ENCODE results near the gene APBB3.
"Not testable (repeated sequence)": the region's sequence is repeated elsewhere in the genome, so short reads cannot be mapped to it uniquely, and the experiment has no call there.

The APBB3 gene, protein sequence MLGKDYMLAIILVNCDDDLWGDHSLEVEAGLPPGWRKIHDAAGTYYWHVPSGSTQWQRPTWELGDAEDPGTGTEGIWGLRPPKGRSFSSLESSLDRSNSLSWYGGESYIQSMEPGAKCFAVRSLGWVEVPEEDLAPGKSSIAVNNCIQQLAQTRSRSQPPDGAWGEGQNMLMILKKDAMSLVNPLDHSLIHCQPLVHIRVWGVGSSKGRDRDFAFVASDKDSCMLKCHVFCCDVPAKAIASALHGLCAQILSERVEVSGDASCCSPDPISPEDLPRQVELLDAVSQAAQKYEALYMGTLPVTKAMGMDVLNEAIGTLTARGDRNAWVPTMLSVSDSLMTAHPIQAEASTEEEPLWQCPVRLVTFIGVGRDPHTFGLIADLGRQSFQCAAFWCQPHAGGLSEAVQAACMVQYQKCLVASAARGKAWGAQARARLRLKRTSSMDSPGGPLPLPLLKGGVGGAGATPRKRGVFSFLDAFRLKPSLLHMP

DNA sequence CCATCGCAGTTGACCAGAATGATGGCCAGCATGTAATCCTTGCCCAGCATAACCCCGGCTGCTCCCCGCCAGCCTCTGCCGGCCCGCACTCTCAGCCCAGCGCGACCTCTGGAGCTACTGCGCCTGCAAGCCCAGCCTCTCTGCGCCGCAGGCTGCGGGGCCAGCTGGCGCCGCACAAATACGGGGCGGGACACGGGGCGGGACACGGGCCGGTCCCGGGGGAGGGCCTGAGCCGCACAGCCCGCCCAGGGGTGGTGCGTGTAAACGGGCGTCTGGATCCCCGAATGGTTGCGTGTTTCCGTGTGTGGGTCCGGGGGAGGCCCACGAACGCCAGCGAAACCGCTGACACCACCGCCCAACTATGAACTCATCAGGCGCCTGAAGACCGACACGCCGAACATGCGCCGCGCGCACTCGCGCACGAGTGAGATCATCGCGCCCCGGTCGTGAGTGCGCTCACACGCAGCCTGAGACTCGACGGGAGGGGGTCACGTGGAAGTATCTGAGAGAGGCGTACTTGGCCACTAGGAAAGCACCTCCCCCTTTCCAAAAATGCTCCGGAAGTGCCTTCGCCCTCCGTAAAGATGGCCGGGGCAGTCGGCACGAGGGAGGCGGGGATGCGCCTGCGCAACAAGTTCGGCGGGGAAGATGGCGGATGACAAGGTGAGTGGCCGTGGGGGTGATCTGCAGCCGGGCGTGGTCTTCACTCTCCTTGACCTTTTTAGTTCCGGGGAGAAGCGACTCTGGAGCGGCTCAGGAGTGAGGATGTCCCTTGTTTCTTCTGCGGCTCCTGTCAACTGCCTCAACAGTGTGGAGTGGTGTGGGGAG is at the start of gene APBB3, which contains the start of gene SLC35A4:
TSS of gene APBB3 (minus strand) at position 403 of the 828 bp plus-strand sequence. CDS start at position 50, 353 bp downstream.
TSS of gene SLC35A4 (plus strand) at position 633 of the 828 bp plus-strand sequence. CDS start 2,342 bp downstream, outside the sequence.
- peak; percentile 97 for DNase-seq (ENCODE audit: low spot score)

- no peak for DNase-seq (ENCODE audit: low spot score)
Observed at GRCh38 chr5:140611020-140611521, 46.7 kb upstream of the APBB3 start.

DNA sequence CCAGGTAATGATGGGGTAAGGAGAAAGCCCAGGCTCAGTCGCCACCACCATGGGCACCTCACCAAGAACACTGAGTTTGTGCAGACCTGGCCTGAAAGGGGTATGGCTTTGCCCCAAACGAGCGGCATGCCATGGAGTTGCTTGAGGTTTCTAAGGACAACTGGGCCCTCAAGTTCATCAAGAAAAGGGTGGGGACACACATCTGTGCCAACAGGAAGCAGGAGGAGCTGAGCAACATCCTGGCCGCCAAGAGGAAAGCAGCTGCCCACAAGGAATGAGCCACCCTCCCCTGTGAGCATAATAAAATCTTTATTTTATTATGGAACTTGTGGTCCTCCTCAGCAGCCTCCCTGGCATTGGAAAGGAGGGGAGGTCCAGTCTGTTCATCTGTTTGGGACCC is 44.7 kb upstream of the APBB3 start:
- no peak for DNase-seq (ENCODE audit: low spot score)

GRCh38 chr5:140608722-140609121 is 44.3 kb upstream of the APBB3 start:
- no peak for DNase-seq (ENCODE audit: low spot score)

DNA sequence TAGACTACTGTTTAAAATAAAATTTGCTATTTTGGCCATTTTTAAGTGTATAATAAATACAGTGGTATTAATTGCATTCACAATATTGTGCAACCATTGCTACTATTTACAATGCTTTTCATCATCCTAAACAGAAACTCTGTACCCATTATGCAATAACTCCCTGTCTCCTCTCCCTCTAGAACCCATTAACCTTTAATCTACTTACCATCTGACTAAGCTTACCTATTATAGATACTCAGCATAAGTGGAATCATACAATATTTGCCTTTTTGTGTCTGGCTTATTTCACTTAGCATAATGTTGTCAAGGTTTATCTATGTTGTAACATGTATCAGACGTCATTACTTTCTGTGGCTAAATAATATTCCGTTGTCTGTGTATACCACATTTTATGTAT is 42.6 kb upstream of the APBB3 start:
- DNase-seq (ENCODE audit: low spot score): no peak

- no peak for DNase-seq (ENCODE audit: low spot score)
Observed at GRCh38 chr5:140605879-140606278, 41.5 kb upstream of the APBB3 start.

DNA sequence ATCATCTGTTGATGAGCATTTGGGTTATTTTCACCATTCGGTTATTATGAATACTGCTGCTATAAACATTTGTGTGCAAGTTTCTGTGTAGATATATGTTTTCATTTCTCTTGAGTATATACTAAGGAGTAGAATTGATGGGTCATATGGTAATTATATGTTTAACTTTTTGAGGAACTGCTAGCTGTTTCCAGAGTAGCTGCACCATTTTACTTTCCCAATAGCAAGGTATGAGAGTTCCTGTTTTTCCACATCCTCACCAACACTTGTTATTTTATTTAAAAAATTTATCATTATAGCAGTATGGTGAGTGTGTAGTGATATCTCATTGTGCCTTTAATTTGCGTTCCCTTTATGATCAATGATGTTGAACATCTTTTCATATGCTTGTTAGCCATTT is 39.3 kb upstream of the APBB3 start:
- no peak for DNase-seq (ENCODE audit: low spot score)

- not testable (repeated sequence) for DNase-seq (ENCODE audit: low spot score)
Observed at GRCh38 chr5:140603446-140603698, 39.0 kb upstream of the APBB3 start.

DNA sequence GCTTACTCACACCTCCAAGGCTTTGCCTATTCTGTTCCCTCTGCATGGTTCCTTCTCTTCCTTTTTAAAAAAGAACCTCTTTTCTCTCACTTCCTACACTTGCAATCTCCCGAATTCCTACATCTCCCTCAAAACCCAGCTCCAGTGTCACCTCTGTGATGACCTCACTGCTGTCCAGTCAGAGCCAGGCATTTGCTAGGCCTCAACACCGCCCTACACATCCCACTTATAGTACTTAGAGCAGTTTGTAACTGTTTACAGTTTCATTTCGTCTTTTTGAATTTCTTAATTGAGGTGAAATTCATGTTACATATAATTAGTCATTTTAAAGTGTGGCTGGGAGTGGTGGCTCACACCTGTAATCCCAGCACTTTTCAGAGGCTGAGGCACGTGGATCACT is 37.7 kb upstream of the APBB3 start:
- DNase-seq (ENCODE audit: low spot score): no peak

GRCh38 chr5:140600096-140600495 is 35.7 kb upstream of the APBB3 start:
- DNase-seq (ENCODE audit: low spot score): no peak

DNA sequence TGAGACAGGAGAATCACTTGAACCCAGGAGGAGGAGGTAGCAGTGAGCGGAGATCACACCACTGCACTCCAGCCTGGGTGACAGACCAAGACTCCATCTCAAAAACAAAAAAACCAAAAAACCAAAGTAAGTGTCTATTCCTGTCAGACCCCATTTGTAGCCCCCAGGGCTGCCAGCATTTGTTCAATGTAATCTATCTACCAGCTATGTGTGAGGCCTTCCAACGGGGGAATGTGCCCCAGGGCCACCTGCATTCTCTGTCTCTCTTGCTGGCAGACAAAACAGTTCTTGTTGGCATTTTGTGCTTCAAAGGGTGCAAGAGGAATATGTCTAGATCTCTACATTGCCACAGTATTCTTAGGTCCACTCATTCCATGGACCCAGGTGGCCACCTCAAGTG is 34.4 kb upstream of the APBB3 start:
- no peak for DNase-seq (ENCODE audit: low spot score)

GRCh38 chr5:140596321-140596741 is 31.9 kb upstream of the APBB3 start:
- no peak for DNase-seq (ENCODE audit: low spot score)

- no peak for DNase-seq (ENCODE audit: low spot score)
Observed at GRCh38 chr5:140595538-140596300, 31.3 kb upstream of the APBB3 start.

- DNase-seq (ENCODE audit: low spot score): no peak
Observed at GRCh38 chr5:140594169-140594568, 29.8 kb upstream of the APBB3 start.

- not testable (repeated sequence) for DNase-seq (ENCODE audit: low spot score)
Observed at GRCh38 chr5:140593070-140593469, 28.7 kb upstream of the APBB3 start.

DNA sequence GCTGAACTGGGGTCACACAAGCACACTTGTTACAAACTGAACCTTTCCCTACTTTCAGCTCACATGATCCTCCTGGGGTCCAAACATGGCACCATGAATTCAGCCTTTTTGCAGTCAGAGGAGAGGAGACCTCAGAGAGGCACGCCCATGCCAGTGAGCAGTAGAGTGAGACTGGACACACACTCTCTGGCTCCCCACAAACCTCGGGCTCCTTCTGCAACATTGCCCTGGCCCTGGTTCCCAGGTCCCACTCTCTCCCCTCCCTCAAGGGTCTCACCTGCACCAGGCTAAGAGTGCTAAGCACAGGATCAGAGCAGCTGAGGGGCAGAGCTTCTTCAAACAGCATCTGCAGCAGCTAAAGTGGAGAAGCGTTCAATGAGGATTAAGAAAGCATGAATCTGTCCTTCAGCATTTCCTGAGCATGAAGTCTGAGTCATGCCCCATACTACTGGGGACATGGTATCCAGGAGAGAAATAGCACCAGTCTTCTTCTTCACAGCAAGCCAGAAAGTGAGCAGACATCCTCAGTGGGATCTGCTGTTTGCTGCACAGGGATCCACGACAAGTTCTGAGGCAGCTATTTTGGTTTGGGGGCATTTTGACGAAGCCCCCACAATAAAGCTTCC is 27.5 kb upstream of the APBB3 start:
- DNase-seq (ENCODE audit: low spot score): no peak

GRCh38 chr5:140590861-140591260 is 26.5 kb upstream of the APBB3 start:
- no peak for DNase-seq (ENCODE audit: low spot score)

GRCh38 chr5:140588311-140589070 is 24.1 kb upstream of the APBB3 start:
- no peak for DNase-seq (ENCODE audit: low spot score)

DNA sequence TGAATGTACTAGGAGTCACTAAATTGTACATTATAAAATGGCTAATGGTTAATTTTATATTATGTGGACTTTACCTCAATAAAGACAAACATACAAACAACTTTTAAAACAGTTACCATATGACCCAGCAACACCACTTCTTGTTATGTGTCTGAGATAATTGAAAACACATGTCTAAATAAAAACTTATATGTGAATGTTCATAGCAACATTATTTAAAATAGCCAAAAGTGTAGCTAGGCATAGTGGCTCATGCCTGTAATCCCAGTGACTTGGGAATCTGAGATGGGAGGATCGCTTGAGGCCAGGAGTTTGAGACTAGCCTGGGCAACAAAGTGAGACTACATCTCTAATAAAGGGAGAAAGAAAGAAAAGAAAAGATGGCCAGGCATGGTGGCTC is 23.1 kb upstream of the APBB3 start:
- DNase-seq (ENCODE audit: low spot score): no peak

DNA sequence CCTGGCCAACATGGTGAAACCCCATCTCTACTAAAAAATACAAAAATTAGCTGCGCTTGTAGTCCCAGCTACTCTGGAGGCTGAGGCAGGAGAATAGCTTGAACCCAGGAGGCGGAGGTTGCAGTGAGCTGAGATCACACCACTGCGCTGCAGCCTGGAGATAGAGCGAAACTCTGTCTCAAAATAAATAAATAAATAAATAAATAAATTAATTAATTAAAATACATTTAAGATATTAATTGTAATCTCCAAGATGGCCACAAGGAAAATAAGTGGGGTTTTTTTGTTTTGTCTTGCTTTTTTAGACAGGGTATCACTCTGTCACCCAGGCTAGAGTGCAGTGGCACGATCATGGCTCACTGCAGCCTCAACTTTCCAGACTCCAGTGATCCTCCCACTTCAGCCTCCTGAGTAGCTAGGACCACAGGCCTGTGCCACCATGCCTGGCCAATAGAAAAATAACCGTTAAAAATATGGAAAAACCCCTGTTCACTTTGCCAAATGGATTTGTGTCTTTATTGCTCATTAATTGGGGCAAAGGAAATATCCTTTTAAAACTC is 14.9 kb upstream of the APBB3 start:
- not testable (repeated sequence) for DNase-seq (ENCODE audit: low spot score)
